HG02943 (cell line): ENCODE measurements around the gene FAF1.

Source experiments
- ATAC-seq: cut with Tn5 transposase; IDR thresholded peaks from one replicate; pipeline ENCODE4 v1.9.1; 2021; ENCODE audit warnings: mild to moderate bottlenecking, low read depth, moderate library complexity; ENCODE audit not compliant: unreplicated experiment

The FAF1 gene

DNA sequence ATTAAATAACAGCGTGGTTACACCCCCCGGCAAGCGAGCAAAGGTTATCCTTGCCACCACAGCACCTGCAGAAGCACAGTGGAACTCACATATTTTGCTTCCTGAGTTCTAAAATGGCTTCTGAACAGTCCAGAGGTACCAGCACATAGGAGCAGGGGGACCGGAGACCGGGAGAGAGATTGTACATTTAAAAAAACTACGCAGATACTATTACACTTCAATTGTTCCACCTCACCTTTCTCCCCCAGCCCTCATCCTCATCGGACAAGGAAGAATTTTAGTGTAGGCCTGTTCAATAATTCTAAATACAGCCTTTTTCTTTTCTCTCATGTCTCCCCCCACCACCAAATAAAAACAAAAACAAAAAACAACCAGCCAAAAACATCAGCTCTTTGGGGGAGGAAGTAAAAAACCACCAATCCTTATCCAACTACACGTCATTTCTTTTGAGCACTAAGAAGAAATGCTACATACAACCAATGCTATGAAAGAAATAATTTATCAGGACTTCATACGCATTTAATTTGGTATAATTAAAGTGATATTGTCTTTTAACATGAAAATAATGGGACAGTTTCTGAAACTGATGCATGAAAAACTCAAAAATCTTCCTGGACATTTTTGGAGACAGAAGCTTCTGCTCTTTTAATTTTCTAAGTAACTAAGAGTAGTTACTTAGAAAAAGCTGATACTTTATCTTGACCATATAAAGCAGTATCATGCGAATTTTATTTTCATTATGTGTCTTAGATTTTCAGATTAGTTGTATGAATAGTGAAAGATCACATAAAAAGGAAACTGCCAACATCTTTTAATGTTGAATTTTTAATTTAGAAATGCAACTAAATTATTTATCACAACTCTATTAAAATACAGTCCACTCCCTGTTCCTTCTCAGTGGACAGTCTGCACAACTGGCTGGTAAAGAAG lies 19.1 kb upstream of the FAF1 start:
- no peak for ATAC-seq

GRCh38 chr1:50978144-50978851 lies 18.2 kb upstream of the FAF1 start:
- peak; percentile 50 for ATAC-seq

DNA sequence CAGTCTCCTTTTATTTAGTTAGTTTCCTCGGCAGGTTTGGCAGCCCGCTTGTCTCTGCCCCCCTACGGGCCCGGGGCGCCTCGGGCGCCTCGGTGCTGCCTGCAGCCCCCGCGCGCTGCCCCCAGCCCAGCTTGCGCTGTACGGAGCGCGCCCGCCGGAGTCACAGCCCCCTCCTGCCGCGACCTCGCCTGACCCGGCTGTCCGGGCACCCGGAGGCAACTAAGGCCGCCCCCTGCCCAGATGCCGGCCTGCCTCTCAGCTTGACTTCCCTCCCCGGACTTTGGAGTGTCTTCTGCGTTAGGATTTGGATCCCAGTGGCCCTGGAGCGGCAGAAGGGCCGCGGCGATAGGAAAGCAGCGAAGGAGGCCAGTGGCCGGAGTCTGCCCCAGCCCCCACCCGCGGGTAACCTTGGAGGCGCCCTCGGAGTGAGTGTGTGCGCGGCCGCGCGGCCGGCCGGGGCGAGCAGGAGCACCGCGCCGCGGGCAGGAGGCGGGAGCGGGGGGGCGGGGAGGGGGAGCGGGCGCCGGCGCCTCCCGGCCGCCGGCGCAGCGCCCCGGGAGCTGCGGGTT lies 17.6 kb upstream of the FAF1 start:
- peak; percentile 45 for ATAC-seq

GRCh38 chr1:50976890-50977574 lies 17.0 kb upstream of the FAF1 start:
- peak; percentile 58 for ATAC-seq

GRCh38 chr1:50976111-50976889 lies 16.2 kb upstream of the FAF1 start:
- ATAC-seq: no peak

GRCh38 chr1:50975436-50975835 lies 15.4 kb upstream of the FAF1 start:
- no peak for ATAC-seq

- ATAC-seq: no peak
These were observed 14.5 kb upstream of the FAF1 start for GRCh38 chr1:50974618-50974935.

GRCh38 chr1:50973875-50974617 lies 14.0 kb upstream of the FAF1 start:
- ATAC-seq: no peak

DNA sequence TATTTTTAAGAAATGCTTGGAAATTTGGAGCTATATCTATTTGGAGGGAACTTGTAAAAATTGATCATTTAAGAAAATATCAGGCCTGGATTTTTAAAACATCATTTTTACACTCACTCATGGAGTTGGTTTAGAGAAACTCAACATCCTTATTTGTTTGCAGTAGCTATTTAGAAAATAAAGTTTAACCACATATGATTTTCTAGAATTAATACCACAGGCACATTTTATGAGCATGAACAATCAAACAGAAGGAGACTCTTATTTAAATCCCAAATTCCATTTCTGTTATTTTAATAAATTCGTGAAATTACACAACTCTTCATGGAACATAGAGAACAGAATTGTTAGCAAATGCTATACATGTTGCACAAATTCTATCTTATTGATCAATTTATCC lies 13.2 kb upstream of the FAF1 start:
- no peak for ATAC-seq

DNA sequence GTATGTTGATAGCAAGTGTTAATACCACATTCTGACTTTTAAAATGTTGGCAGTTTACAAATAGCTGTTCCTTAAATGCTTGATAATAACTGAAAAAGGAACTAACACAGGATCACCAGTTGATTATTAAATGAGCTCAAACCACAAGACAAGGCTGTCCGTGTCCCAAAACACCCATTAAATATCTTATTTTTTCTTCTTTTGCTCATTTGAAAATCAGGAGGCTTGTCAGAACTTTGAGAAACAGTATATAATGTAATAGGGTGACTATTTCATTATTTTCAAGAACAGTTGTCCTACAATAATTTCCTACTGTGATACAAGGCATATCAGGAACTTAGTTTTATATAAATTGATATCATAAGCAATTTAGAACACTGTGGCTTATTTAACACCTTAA lies 12.7 kb upstream of the FAF1 start:
- ATAC-seq: no peak

DNA sequence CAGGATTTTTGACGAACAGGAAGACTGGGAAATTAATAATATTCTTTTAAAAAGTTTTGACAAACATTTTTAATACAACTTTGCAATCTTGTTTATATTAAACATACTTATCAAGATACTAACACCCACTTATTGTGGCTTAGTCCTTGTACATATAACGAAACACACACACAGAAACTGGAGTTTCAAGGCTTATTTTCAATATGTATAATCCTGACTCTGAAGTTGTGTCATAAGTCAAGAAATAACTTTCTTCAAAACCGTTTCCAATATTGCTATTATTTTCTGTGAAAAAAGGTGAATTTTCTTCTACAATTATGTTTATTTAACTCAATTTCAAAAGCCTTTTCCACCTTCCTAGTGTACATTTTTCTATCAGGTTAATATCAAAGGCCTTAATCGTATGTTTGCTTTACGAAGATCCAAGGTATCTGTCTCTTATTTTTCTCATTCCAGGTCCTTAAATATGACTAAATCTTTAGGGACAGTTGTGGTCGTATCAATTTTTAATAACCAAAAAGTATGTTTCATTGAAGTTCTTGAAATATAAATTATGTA lies 11.8 kb upstream of the FAF1 start:
- no peak for ATAC-seq

DNA sequence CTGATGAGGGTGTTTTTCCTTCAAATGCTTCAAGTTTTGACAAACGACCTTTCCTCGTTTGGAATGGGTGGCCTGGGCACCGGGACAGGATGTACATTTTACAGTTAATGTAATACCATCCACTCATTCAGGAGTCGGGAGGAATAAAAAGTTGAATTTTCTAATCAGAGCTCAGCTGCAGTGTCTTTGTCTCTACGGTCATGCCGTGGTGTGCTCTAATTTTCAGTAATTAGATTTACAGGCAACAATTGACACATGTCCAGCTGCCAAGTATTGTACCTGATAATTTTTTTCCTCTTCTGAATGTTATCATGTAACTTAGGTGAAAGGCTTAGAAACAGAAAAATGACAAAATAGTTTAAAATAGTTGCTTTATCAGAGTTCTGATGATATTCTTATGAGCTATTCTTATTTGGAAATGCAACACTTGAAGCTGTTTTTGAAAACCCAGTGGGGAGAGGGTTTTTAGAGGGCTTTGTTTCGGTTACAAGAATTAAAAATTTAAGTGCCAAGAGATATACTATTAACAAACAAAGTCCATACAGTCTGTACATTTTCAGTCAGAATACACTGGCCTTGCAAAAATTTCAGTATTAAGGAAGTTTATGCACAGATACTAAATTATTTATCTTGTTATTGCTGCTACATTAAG lies 11.0 kb upstream of the FAF1 start:
- ATAC-seq: no peak

- no peak for ATAC-seq
These were observed 10.4 kb upstream of the FAF1 start for GRCh38 chr1:50970509-50970887.

DNA sequence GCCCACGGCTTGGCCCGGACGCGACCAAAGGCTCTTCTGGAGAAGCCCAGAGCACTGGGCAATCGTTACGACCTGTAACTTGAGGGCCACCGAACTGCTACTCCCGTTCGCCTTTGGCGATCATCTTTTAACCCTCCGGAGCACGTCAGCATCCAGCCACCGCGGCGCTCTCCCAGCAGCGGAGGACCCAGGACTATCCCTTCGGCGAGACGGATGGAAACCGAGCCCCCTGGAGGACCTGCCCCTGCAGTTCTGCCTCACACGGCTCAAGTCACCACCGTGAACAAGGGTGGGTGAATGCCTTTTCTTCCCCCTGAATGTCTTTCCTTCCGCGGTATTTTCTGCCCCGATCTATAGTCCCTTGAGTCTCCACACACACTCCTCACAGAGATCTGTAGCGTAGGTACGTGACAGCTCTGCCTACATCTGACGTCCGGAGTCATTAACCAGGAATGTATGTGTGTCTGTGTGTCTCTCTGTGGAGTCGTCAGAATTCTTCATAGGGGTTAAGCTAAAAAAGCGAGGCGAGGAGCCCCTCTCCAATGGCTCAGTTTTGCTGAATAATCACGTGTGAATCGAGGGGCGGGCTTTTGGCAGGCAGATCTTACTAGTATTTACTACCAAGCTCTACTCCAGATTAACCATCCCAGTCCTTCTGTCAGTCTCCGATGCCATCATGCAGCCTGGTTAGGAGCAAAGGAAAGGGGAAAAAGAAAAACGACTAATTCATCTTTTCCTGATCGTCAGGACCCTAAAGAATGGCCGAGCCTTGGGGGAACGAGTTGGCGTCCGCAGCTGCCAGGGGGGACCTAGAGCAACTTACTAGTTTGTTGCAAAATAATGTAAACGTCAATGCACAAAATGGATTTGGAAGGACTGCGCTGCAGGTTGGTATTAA lies 9.8 kb upstream of the FAF1 start, which contains the start of gene CDKN2C:
Gene CDKN2C (plus strand): TSS at position 635 of the 898 bp plus-strand sequence. CDS start 124 bp downstream, at position 759.
- peak; percentile 30 for ATAC-seq

DNA sequence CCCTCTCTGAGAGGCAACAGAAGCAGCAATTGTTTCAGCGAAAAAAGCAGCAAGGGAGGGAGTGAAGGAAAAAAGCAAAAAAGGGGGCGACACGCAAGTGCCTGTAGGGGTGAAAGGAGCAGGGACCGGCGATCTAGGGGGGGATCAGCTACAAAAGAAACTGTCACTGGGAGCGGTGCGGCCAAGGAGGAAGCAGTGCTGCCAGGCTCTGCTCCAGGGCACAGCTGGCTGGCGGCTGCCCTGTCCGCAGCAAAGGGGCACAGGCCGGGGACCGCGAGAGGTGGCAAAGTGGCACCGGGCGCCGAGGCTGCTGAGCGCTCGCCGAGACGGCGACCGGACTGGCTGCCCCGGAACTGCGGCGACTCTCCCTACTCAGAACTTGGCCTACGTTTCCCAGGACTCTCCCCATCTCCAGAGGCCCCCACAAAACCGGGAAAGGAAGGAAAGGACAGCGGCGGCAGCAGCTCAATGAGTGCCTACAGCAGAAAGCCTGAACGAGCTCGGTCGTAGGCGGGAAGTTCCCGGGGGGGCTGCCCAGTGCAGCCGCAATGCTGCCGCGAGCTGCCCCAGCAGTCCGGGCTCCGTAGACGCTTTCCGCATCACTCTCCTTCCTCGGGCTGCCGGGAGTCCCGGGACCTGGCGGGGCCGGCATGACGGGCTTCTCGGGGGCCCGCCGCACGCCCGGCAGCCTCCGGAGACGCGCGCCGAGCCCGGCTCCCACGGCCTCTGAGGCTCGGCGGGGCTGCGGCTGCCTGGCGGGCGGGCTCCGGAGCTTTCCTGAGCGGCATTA lies 8.9 kb upstream of the FAF1 start:
- peak; percentile 29 for ATAC-seq

- ATAC-seq: peak; percentile 57
These were observed 8.2 kb upstream of the FAF1 start for GRCh38 chr1:50968158-50968820.
